OCI-LY3 (cell line): ENCODE data around the gene PADI3.

Experiments used
- CTCF ChIP-seq: fragments of 200-600, 300-600 bp; sonication (generic); IDR thresholded peaks from 2 replicates; pipeline ENCODE4 v1.5.1; 2014; ENCODE audit warnings: antibody characterized with exemption, low read length, low read depth
- EZH2phosphoT487 ChIP-seq: fragments of 200-600 bp; shearing (Covaris generic); IDR thresholded peaks from 2 replicates; pipeline ENCODE4 v1.6.1; 2018; ENCODE audit warnings: antibody characterized with exemption, mixed run types, low read depth

- TF ChIP-seq CTCF (no peak), EZH2phosphoT487 (no peak)
These were observed 52.9 kb downstream of the PADI3 start for GRCh38 chr1:17301767-17302166.
